ENCODE measurements around the gene EDDM3A.

GRCh38 chr14:20774258-20774824 is 28.7 kb downstream of the EDDM3A start:
- TF ChIP-seq CTCF (IDR thresholded peaks at IDR 0.05), result no peak
- TF ChIP-seq POLR2A (IDR thresholded peaks at IDR 0.05), result no peak
